SH-SY5Y (cell line): ENCODE measurements around the gene DNAJC7.

Experiments
- GATA2 ChIP-seq: IDR thresholded peaks from 2 replicates; pipeline ENCODE4 v1.6.1; 2011; ENCODE audit warnings: mild to moderate bottlenecking, low read depth, low read length
- GATA3 ChIP-seq: IDR thresholded peaks from 2 replicates; pipeline ENCODE4 v1.6.1; 2011; ENCODE audit warnings: low read depth, mild to moderate bottlenecking, low read length, moderate library complexity

GRCh38 chr17:42060231-42060630, 43.0 kb upstream of the DNAJC7 start:
- TF ChIP-seq GATA3: no peak
- no peak for TF ChIP-seq GATA2
